IMR-90 (cell line): ENCODE results near the gene FOXP4. TPM values are rescaled to one million over a fixed set of nuclear protein-coding genes. Genes with fewer than 3 reads are reported as not detected.

Experiments used
- ATAC-seq: fragments of 200-7000 bp; cut with Tn5 transposase; 2 replicates; pipeline ENCODE4 v1.9.1; 2020; ENCODE audit warnings: low read depth, mild to moderate bottlenecking, moderate library complexity
- BruUV-seq: library from RNA; stranded (reverse); fragments of 400-500 nt; replicated peaks from 2 replicates; lab custom pipeline; 2021; lab: Mats Ljungman, UMichigan
- CTCF ChIA-PET: fragments of 300-600 bp; formaldehyde crosslinking; extraction: SDS; loops from one replicate; lab custom pipeline; 2021; ENCODE audit warnings: antibody characterized with exemption; lab: Yijun Ruan, JAX
- POLR2A ChIA-PET: fragments of 300-600 bp; sonication (Branson Sonifier 250); formaldehyde crosslinking; loops from one replicate; lab custom pipeline; 2022; ENCODE audit warnings: antibody characterized with exemption; ENCODE audit not compliant: unreplicated experiment; lab: Charles Lee
- DNase-seq: peaks from one replicate; pipeline ENCODE4 v3.0.0; 2013
- H2AFZ ChIP-seq: replicated peaks from 2 replicates; pipeline ENCODE3; 2013; ENCODE audit warnings: low read length, mild to moderate bottlenecking; ENCODE audit not compliant: poor library complexity
- H2AK5ac ChIP-seq: 2 replicates; pipeline ENCODE4 v1.6.1; 2013; ENCODE audit warnings: low read depth, low read length, inconsistent platforms
- H2AK9ac ChIP-seq: replicated peaks from 2 replicates; pipeline ENCODE3; 2013; ENCODE audit warnings: mild to moderate bottlenecking, low read depth, low read length, moderate library complexity; ENCODE audit not compliant: poor library complexity
- H2BK120ac ChIP-seq: 2 replicates; pipeline ENCODE4 v1.6.1; 2013; ENCODE audit warnings: low read depth, low read length, inconsistent platforms
- H2BK15ac ChIP-seq: 3 replicates; pipeline ENCODE4 v1.6.1; 2013; ENCODE audit warnings: low read depth, low read length, inconsistent platforms
- H2BK20ac ChIP-seq: 2 replicates; pipeline ENCODE4 v1.6.1; 2013; ENCODE audit warnings: low read depth, mild to moderate bottlenecking, inconsistent platforms, low read length, moderate library complexity
- H2BK5ac ChIP-seq: 2 replicates; pipeline ENCODE4 v1.6.1; 2013; ENCODE audit warnings: mild to moderate bottlenecking, low read depth, low read length, inconsistent platforms; ENCODE audit not compliant: poor library complexity, severe bottlenecking
- H3K14ac ChIP-seq: replicated peaks from 2 replicates; pipeline ENCODE4 v1.6.1; 2013; ENCODE audit warnings: low read depth, low read length, inconsistent platforms
- H3K18ac ChIP-seq: 2 replicates; pipeline ENCODE4 v1.6.1; 2013; ENCODE audit warnings: low read depth, low read length, control low read depth
- H3K23ac ChIP-seq: 2 replicates; pipeline ENCODE4 v1.6.1; 2013; ENCODE audit warnings: low read depth, low read length, inconsistent platforms
- H3K27ac ChIP-seq: 2 replicates; pipeline ENCODE4 v1.5.1; 2013; ENCODE audit warnings: mild to moderate bottlenecking, control low read depth, low read length; ENCODE audit not compliant: insufficient read depth
- H3K27me3 ChIP-seq: 2 replicates; pipeline ENCODE4 v1.6.1; 2013; ENCODE audit warnings: low read length; ENCODE audit not compliant: control insufficient read depth, insufficient read depth
- H3K36me3 ChIP-seq: 2 replicates; pipeline ENCODE4 v1.6.1; 2013; ENCODE audit warnings: low read length, mixed read lengths; ENCODE audit not compliant: control insufficient read depth, insufficient read depth
- H3K4ac ChIP-seq: 2 replicates; pipeline ENCODE4 v1.6.1; 2013; ENCODE audit warnings: low read depth, low read length, inconsistent platforms
- H3K4me1 ChIP-seq: 2 replicates; pipeline ENCODE4 v1.6.1; 2013; ENCODE audit warnings: low read length, mixed read lengths; ENCODE audit not compliant: control insufficient read depth, insufficient read depth
- H3K4me2 ChIP-seq: 2 replicates; pipeline ENCODE4 v1.6.1; 2013; ENCODE audit warnings: low read depth, mild to moderate bottlenecking, control low read depth, low read length, moderate library complexity
- H3K4me3 ChIP-seq: 2 replicates; pipeline ENCODE4 v1.5.1; 2013; ENCODE audit warnings: low read depth, mild to moderate bottlenecking, control low read depth, low read length, moderate library complexity; ENCODE audit not compliant: insufficient read depth
- H3K56ac ChIP-seq: 2 replicates; pipeline ENCODE4 v1.6.1; 2013; ENCODE audit warnings: low read length, inconsistent platforms; ENCODE audit not compliant: insufficient read depth; ENCODE audit errors: extremely low read depth
- H3K79me1 ChIP-seq, 2 experiments: 2 replicates each; pipeline ENCODE4 v1.6.1; 2013; ENCODE audit warnings: low read length in 2 of 2, inconsistent platforms in 1 of 2, low read depth in 1 of 2
- H3K9ac ChIP-seq: 2 replicates; pipeline ENCODE4 v1.6.1; 2013; ENCODE audit warnings: low read depth, low read length, control low read depth
- H3K9me1 ChIP-seq: 2 replicates; pipeline ENCODE4 v1.6.1; 2013; ENCODE audit warnings: low read length, inconsistent platforms; ENCODE audit not compliant: insufficient read depth
- H3K9me3 ChIP-seq: 2 replicates; pipeline ENCODE4 v1.6.1; 2013; ENCODE audit warnings: low read length; ENCODE audit not compliant: control insufficient read depth, insufficient read depth
- H4K20me1 ChIP-seq: 2 replicates; pipeline ENCODE4 v1.6.1; 2013; ENCODE audit warnings: low read length, inconsistent platforms; ENCODE audit not compliant: insufficient read depth
- H4K5ac ChIP-seq: 2 replicates; pipeline ENCODE4 v1.6.1; 2013; ENCODE audit warnings: mild to moderate bottlenecking, low read depth, low read length, control low read depth
- H4K8ac ChIP-seq, 2 experiments: 2 replicates each; pipeline ENCODE4 v1.6.1; 2013; ENCODE audit warnings: low read depth in 2 of 2, low read length in 2 of 2, control low read depth in 1 of 2, inconsistent platforms in 1 of 2
- H4K91ac ChIP-seq: 2 replicates; pipeline ENCODE4 v1.6.1; 2013; ENCODE audit warnings: low read depth, low read length, inconsistent platforms; ENCODE audit not compliant: insufficient read depth
- BHLHE40 ChIP-seq: fragments of 150-350 bp; IDR thresholded peaks from 2 replicates; pipeline ENCODE4 v1.6.1; 2016; ENCODE audit warnings: mild to moderate bottlenecking, low read depth, low read length
- CHD1 ChIP-seq: IDR thresholded peaks from 2 replicates; pipeline ENCODE4 v1.6.1; 2012; ENCODE audit warnings: low read depth, low read length, improper control_type of control experiment
- FOS ChIP-seq: fragments of 150-350 bp; IDR thresholded peaks from 2 replicates; pipeline ENCODE4 v1.6.1; 2016; ENCODE audit warnings: low read depth, low read length
- MAFK ChIP-seq: IDR thresholded peaks from 2 replicates; pipeline ENCODE4 v1.6.1; 2012; ENCODE audit warnings: low read depth, low read length, improper control_type of control experiment
- MAZ ChIP-seq: IDR thresholded peaks from 2 replicates; pipeline ENCODE4 v1.6.1; 2012; ENCODE audit warnings: low read depth, mild to moderate bottlenecking, low read length, improper control_type of control experiment, moderate library complexity, borderline replicate concordance
- NFE2L2 ChIP-seq: fragments of 150-350 bp; IDR thresholded peaks from 2 replicates; pipeline ENCODE4 v1.6.1; 2016; ENCODE audit warnings: low read depth, mild to moderate bottlenecking, low read length
- POLR2A ChIP-seq: IDR thresholded peaks from 2 replicates; pipeline ENCODE4 v1.6.1; 2012; ENCODE audit warnings: mild to moderate bottlenecking, low read depth, low read length
- RCOR1 ChIP-seq: IDR thresholded peaks from 2 replicates; pipeline ENCODE4 v1.6.1; 2012; ENCODE audit warnings: mild to moderate bottlenecking, low read length, improper control_type of control experiment; ENCODE audit not compliant: insufficient replicate concordance
- SMC3 ChIP-seq: fragments of 150-350 bp; IDR thresholded peaks from 2 replicates; pipeline ENCODE4 v1.6.1; 2016; ENCODE audit warnings: low read depth, mild to moderate bottlenecking, antibody characterized with exemption, low read length, moderate library complexity
- WGBS, 2 experiments: methylation state at CpG; one replicate each; pipeline versions ENCODE4 v1.1.5 to v1.1.7; 2013; ENCODE audit warnings: missing lambda C conversion rate in 2 of 2; ENCODE audit not compliant: insufficient read length in 1 of 2; ENCODE audit errors: extremely low coverage in 2 of 2; 5-methylcytosine and 5-hydroxymethylcytosine counted together
- dilution Hi-C: fragments of 300-500 bp; cut with HindIII; formaldehyde crosslinking; loops from one replicate; pipeline ENCODE4 v1.14.3; 2018; ENCODE audit warnings: low sequenced_read_pairs; ENCODE audit not compliant: unreplicated experiment
- in situ Hi-C: fragments of 300-500 bp; cut with MboI; formaldehyde crosslinking; loops from 3 replicates; pipeline ENCODE4 v1.14.3; 2019; ENCODE audit warnings: low sequenced_read_pairs, inconsistent platforms, mixed read lengths
- intact Hi-C: fragments of 100-400 bp; cut with micrococcal nuclease; formaldehyde crosslinking; loops from 2 replicates; pipeline ENCODE4 v1.10.0; 2022
- polyA plus RNA-seq, 3 experiments: library from polyadenylated mRNA; depleted of rRNA; stranded (reverse); fragments of >200 nt; gene quantifications; 2 replicates each; pipeline ENCODE4 v1.2.3, GENCODE V29; 2012; ENCODE audit warnings: low replicate concordance in 1 of 3
- total RNA-seq: library from RNA; depleted of rRNA; stranded (reverse); fragments of >200 nt; gene quantifications from 2 replicates; pipeline ENCODE4 v1.2.3, GENCODE V29; 2012
- TF ChIP-seq, protein P1 (sequence below): conservative IDR thresholded peaks from 2 replicates; pipeline ENCODE4 v1.5.1; 2012; ENCODE audit warnings: mild to moderate bottlenecking, low read depth, low read length, improper control_type of control experiment

Gene FOXP4
- total and polyA plus RNA-seq, 2 of the 4 experiments (the other 2 are of a cell fraction): 0.72 to 9.5 TPM

GRCh38 chr6:41555326-41556300 is 9.4 kb downstream of the FOXP4 start:
- H3K27me3 ChIP-seq: no peaks in the 10 kb centered on the region
- no peak overlapping the region for H3K4ac ChIP-seq
- TF ChIP-seq MAFK (no peak), SMC3 (no peak), MAZ (no peak), RCOR1 (no peak), FOS (no peak), BHLHE40 (no peak), CHD1 (no peak), NFE2L2 (no peak), POLR2A (no peak)
- TF ChIP-seq, protein P1, sequence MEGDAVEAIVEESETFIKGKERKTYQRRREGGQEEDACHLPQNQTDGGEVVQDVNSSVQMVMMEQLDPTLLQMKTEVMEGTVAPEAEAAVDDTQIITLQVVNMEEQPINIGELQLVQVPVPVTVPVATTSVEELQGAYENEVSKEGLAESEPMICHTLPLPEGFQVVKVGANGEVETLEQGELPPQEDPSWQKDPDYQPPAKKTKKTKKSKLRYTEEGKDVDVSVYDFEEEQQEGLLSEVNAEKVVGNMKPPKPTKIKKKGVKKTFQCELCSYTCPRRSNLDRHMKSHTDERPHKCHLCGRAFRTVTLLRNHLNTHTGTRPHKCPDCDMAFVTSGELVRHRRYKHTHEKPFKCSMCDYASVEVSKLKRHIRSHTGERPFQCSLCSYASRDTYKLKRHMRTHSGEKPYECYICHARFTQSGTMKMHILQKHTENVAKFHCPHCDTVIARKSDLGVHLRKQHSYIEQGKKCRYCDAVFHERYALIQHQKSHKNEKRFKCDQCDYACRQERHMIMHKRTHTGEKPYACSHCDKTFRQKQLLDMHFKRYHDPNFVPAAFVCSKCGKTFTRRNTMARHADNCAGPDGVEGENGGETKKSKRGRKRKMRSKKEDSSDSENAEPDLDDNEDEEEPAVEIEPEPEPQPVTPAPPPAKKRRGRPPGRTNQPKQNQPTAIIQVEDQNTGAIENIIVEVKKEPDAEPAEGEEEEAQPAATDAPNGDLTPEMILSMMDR: no peak
- H2AK5ac ChIP-seq: no peak overlapping the region
- ChIA-PET POLR2A (no interaction called here), CTCF (no interaction called here)
- H3K14ac ChIP-seq: no peak overlapping the region
- no peak overlapping the region for H3K23ac ChIP-seq
- H3K9me3 ChIP-seq: no peaks in the 10 kb centered on the region
- WGBS, 2 experiments: 63% methylated on average over 4 of the region's 15 CpGs; no CpG with 5 or more reads in 1 of the 2 experiments
- H4K91ac ChIP-seq: no peak overlapping the region
- dilution Hi-C loops (no loop called here), intact Hi-C loops (no loop called here), in situ Hi-C loops (no loop called here)
- H3K9me1 ChIP-seq: 0 out of 2 replicates have a peak, but pooled peaks cover 5% of the 10 kb centered on the region
- H3K18ac ChIP-seq: no peak overlapping the region
- H3K9ac ChIP-seq: no peak overlapping the region
- no peak overlapping the region for H3K4me3 ChIP-seq
- H2AK9ac ChIP-seq: no peak overlapping the region
- BruUV-seq: no TSS peak
- H2BK120ac ChIP-seq: no peak overlapping the region
- ATAC-seq: no peak
- H2BK5ac ChIP-seq: no peak overlapping the region
- no peak overlapping the region for H3K27ac ChIP-seq
- H3K79me1 ChIP-seq: peaks cover 4 to 18% of the 10 kb centered on the region in 2 experiments
- no peak overlapping the region for H4K8ac ChIP-seq
- no peak overlapping the region for H3K56ac ChIP-seq
- H2BK15ac ChIP-seq: no peak overlapping the region
- H3K4me2 ChIP-seq: no peak overlapping the region
- DNase-seq: no peak
- no peak overlapping the region for H4K5ac ChIP-seq
- no peaks in the 10 kb centered on the region for H3K4me1 ChIP-seq
- H3K36me3 ChIP-seq: peaks cover 12% of the 10 kb centered on the region
- H2AFZ ChIP-seq: no peak overlapping the region
- peaks cover 6% of the 10 kb centered on the region for H4K20me1 ChIP-seq
- no peak overlapping the region for H2BK20ac ChIP-seq
